Breast epithelium (tissue), 4 donors: ENCODE measurements around the gene CLCNKA. TPM values are rescaled to one million over a fixed set of nuclear protein-coding genes. Genes with fewer than 3 reads are reported as not detected.

Experiments used
- DNase-seq, 2 donors: peaks; one replicate each; pipeline ENCODE4 v3.0.0-alpha.2; 2019; ENCODE audit warnings: low spot score in 2 of 2
- H3K27ac ChIP-seq, 2 donors: fragments of 200-600 bp; sonication (generic) in 1 of 2; one replicate each; pipeline ENCODE4 v1.5.1; 2016 to 2019; ENCODE audit warnings: mild to moderate bottlenecking in 1 of 2
- H3K27me3 ChIP-seq, 2 donors: fragments of 200-600 bp; sonication (generic) in 1 of 2; one replicate each; pipeline versions ENCODE4 v1.5.1 to v1.6.0; 2017 to 2019; ENCODE audit warnings: control low read depth in 1 of 2, mild to moderate bottlenecking in 1 of 2
- H3K36me3 ChIP-seq: fragments of 200-600 bp; one replicate; pipeline ENCODE4 v1.5.1; 2019
- H3K4me1 ChIP-seq, 2 donors: fragments of 200-600 bp; sonication (generic); one replicate each; pipeline ENCODE4 v1.5.1; 2016 to 2019; ENCODE audit warnings: control low read depth in 1 of 2
- H3K4me3 ChIP-seq, 3 donors: fragments of 200-600 bp; sonication (generic); 1 replicate in 2 of 3; 2 replicates in 1 of 3; pipeline ENCODE4 v1.5.1; 2016 to 2019; ENCODE audit warnings: mild to moderate bottlenecking in 3 of 3, moderate library complexity in 2 of 3
- H3K9me3 ChIP-seq, 2 donors: fragments of 200-600 bp; sonication (generic) in 1 of 2; one replicate each; pipeline ENCODE4 v1.5.1; 2016 to 2019; ENCODE audit warnings: control low read depth in 1 of 2
- CTCF ChIP-seq, 3 donors: fragments of 450-650 bp; IDR thresholded peaks; one replicate each; pipeline ENCODE4 v1.5.1; 2016 to 2017; ENCODE audit warnings: antibody characterized with exemption in 3 of 3, mild to moderate bottlenecking in 3 of 3, moderate library complexity in 3 of 3
- POLR2A ChIP-seq: fragments of 450-650 bp; IDR thresholded peaks from one replicate; pipeline ENCODE4 v1.6.1; 2016; ENCODE audit warnings: antibody characterized with exemption, mild to moderate bottlenecking, moderate library complexity
- POLR2AphosphoS5 ChIP-seq, 3 donors: sonication (generic); formaldehyde crosslinking; IDR thresholded peaks; one replicate each; pipeline ENCODE4 v1.6.1; 2017; ENCODE audit warnings: antibody characterized with exemption in 3 of 3
- intact Hi-C: fragments of 100-400 bp; cut with DNase I; formaldehyde crosslinking; loops from one replicate; pipeline ENCODE4 v1.15.1; 2023; ENCODE audit warnings: low total_unique reads
- total RNA-seq, 3 donors: library from RNA; depleted of rRNA; stranded (reverse); fragments of >200 nt; gene quantifications; one replicate each; pipeline ENCODE4 v1.1.0, GENCODE V29; 2016

Gene CLCNKA
- total RNA-seq, 3 donors from 2014 or later, result 0.33 to 1.1 (median 0.73) TPM

- no peak for TF ChIP-seq CTCF (IDR thresholded peaks at IDR 0.05)
- TF ChIP-seq POLR2AphosphoS5 (IDR thresholded peaks at IDR 0.05), result no peak
- no peak for TF ChIP-seq POLR2A
- H3K4me3 ChIP-seq, result no peak overlapping the region
- H3K36me3 ChIP-seq, result no peaks in the 10 kb centered on the region
- no peaks in the 10 kb centered on the region for H3K9me3 ChIP-seq
- H3K4me1 ChIP-seq, result no peaks in the 10 kb centered on the region
- intact Hi-C loops, result no loop called here
- DNase-seq, result no peak
- no peaks in the 10 kb centered on the region for H3K27me3 ChIP-seq
- H3K27ac ChIP-seq, result no peak overlapping the region
Observed at GRCh38 chr1:15992582-15993500, 29.0 kb upstream of the CLCNKA start.

- no peak overlapping the region for H3K27ac ChIP-seq
- TF ChIP-seq POLR2AphosphoS5 (IDR thresholded peaks at IDR 0.05) (no peak), CTCF (IDR thresholded peaks at IDR 0.05) (no peak), POLR2A (no peak)
- DNase-seq, result no peak
- intact Hi-C loops, result no loop called here
- no peaks in the 10 kb centered on the region for H3K9me3 ChIP-seq
- H3K27me3 ChIP-seq, result no peaks in the 10 kb centered on the region
- no peaks in the 10 kb centered on the region for H3K36me3 ChIP-seq
- no peak overlapping the region for H3K4me3 ChIP-seq
- no peaks in the 10 kb centered on the region for H3K4me1 ChIP-seq
Observed at GRCh38 chr1:15993666-15994065, 28.2 kb upstream of the CLCNKA start.

GRCh38 chr1:15994081-15994480, 27.8 kb upstream of the CLCNKA start:
- Histone ChIP-seq H3K36me3 (no peaks in the 10 kb centered on the region), H3K27ac (no peak overlapping the region), H3K4me1 (no peaks in the 10 kb centered on the region), H3K4me3 (no peak overlapping the region), H3K27me3 (no peaks in the 10 kb centered on the region), H3K9me3 (no peaks in the 10 kb centered on the region)
- DNase-seq, result no peak
- intact Hi-C loops, result no loop called here
- TF ChIP-seq POLR2A (no peak), CTCF (IDR thresholded peaks at IDR 0.05) (no peak), POLR2AphosphoS5 (IDR thresholded peaks at IDR 0.05) (no peak)

GRCh38 chr1:15994590-15995351, 27.1 kb upstream of the CLCNKA start:
- Histone ChIP-seq H3K4me3 (no peak overlapping the region), H3K27me3 (no peaks in the 10 kb centered on the region), H3K27ac (no peak overlapping the region), H3K36me3 (no peaks in the 10 kb centered on the region), H3K9me3 (no peaks in the 10 kb centered on the region), H3K4me1 (no peaks in the 10 kb centered on the region)
- intact Hi-C loops, result no loop called here
- no peak for DNase-seq
- TF ChIP-seq POLR2AphosphoS5 (IDR thresholded peaks at IDR 0.05), result no peak
- peak; percentile 45 to 81 (median 76) for TF ChIP-seq CTCF (IDR thresholded peaks at IDR 0.05)
